Right lobe of liver (tissue), 4 donors: Measurements from ENCODE around the gene VAV3.

Source experiments
- POLR2A ChIP-seq: fragments of 450-650 bp; IDR thresholded peaks from one replicate; pipeline ENCODE4 v1.6.1; 2017; ENCODE audit warnings: antibody characterized with exemption, mild to moderate bottlenecking
- TF ChIP-seq, protein P1 (sequence below), 4 donors: fragments of 200-600 bp in 3 of 4; fragments of 450-650 bp in 1 of 4; IDR thresholded peaks; one replicate each; pipeline versions ENCODE4 v1.5.1 to v1.8.0; 2016 to 2022; ENCODE audit warnings: antibody characterized with exemption in 4 of 4, mild to moderate bottlenecking in 2 of 4
- donor health status: DM: no; HTN: no; CAD: no.
- donor health status: DM: no; HTN: no; CAD: no.
- donor health status: DM: no; HTN: yes; CAD: no.

DNA sequence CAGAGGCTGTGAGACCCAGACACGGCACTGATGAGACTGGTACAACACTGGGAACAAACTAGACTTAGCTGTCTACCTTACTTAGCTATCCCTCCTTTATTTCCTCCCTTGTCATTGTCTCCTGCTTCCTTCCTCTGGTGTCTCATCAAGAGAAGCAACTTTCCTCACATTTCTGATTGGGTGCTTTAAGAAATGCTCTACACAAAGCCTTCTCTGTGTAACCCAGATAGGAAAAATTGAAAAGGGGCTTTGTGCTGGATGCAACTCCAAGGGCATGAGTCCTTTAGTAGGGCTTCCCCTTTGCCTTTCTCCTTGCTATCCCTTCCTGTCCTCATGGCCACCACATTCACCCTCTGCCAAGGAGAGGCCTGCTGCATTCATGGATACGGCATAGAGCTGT, 274.5 kb downstream of the VAV3 start:
- TF ChIP-seq, protein P1, sequence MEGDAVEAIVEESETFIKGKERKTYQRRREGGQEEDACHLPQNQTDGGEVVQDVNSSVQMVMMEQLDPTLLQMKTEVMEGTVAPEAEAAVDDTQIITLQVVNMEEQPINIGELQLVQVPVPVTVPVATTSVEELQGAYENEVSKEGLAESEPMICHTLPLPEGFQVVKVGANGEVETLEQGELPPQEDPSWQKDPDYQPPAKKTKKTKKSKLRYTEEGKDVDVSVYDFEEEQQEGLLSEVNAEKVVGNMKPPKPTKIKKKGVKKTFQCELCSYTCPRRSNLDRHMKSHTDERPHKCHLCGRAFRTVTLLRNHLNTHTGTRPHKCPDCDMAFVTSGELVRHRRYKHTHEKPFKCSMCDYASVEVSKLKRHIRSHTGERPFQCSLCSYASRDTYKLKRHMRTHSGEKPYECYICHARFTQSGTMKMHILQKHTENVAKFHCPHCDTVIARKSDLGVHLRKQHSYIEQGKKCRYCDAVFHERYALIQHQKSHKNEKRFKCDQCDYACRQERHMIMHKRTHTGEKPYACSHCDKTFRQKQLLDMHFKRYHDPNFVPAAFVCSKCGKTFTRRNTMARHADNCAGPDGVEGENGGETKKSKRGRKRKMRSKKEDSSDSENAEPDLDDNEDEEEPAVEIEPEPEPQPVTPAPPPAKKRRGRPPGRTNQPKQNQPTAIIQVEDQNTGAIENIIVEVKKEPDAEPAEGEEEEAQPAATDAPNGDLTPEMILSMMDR (IDR thresholded peaks at IDR 0.05), result no peak
- no peak for TF ChIP-seq POLR2A
